Measurements from ENCODE around the gene CNTRL. TPM values are rescaled to one million over a fixed set of nuclear protein-coding genes. Genes with fewer than 3 reads are reported as not detected.

Gene CNTRL
- total RNA-seq, 1 experiment from 2014 or later = 11.6 TPM

DNA sequence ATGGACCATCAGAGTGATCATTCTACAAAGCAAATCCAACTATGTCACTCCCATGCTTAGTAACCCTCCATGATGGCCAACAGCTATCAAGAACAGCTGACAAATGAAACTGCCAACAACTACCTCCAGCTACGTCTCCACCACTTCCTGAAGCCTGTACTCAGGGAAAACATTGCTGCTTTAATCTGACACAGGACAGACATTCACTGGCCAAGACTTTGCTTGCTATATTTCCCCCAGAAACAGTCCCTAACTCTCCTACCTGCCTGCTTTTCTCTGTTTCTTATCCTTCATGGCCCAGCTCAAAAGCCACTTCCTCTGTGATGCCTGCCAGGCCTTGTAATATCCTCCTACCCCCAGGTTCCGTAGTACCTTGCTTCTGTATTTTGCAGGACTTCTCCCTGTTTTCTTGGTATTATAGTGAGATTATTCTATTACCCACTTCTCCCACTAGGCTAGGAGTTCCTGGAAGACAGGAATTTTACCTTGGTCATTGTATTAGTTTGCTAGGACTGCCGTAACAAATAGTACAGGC, 141.6 kb downstream of the CNTRL start:
- H3K4me1 Mint-ChIP-seq = peaks cover 30 to 34% of the 10 kb centered on the region in 2 experiments
- Histone ChIP-seq H3K18ac (ENCODE audit: insufficient read length, low read depth, low read length) (no peak overlapping the region), H3K4me2 (ENCODE audit: insufficient read depth, insufficient read length, low read length) (no peak overlapping the region), H4K8ac (replicated peaks; ENCODE audit: insufficient read length, low read depth, low read length) (no peak overlapping the region), H3K4ac (ENCODE audit: low read depth, low read length) (no peak overlapping the region), H2AK5ac (ENCODE audit: insufficient read length, low read length) (no peak overlapping the region), H3K9ac (ENCODE audit: extremely low read depth, insufficient read length, low read length) (no peak overlapping the region), H3K27ac (ENCODE audit: insufficient read length, low read depth, low read length) (no peak overlapping the region), H3K4me1 (ENCODE audit: insufficient read depth, low read length) (peaks cover 8% of the 10 kb centered on the region; the same call in 1 of the 2 replicates), H3K27me3 (ENCODE audit: insufficient read depth, low read length) (0 out of 2 replicates have a peak, but pooled peaks cover 2% of the 10 kb centered on the region), H2AFZ (ENCODE audit: low read length) (no peak overlapping the region), H2BK12ac (ENCODE audit: insufficient read length, low read depth, low read length) (no peak overlapping the region), H4K5ac (ENCODE audit: insufficient read length, low read depth, low read length) (no peak overlapping the region), H3K56ac (ENCODE audit: insufficient read length, low read depth, low read length) (no peak overlapping the region), H2BK20ac (ENCODE audit: low read depth, low read length, poor library complexity, severe bottlenecking) (no peak overlapping the region), H2BK5ac (ENCODE audit: insufficient read length, low read length) (no peak overlapping the region), H4K91ac (ENCODE audit: insufficient read length, low read depth, low read length) (no peak overlapping the region), H2BK120ac (ENCODE audit: low read depth, low read length, poor library complexity, severe bottlenecking) (no peak overlapping the region), H3K79me1 (ENCODE audit: insufficient read depth, low read depth, low read length, poor library complexity, severe bottlenecking) (no peaks in the 10 kb centered on the region), H4K20me1 (ENCODE audit: control insufficient read depth, insufficient read depth, insufficient read length) (no peaks in the 10 kb centered on the region), H3K23me2 (ENCODE audit: insufficient read length, low read depth, low read length, poor library complexity, severe bottlenecking) (no peaks in the 10 kb centered on the region), H3T11ph (ENCODE audit: low read length) (no peak overlapping the region), H3K23ac (ENCODE audit: insufficient read length, low read depth, low read length) (no peak overlapping the region), H2BK15ac (ENCODE audit: low read depth, low read length) (no peak overlapping the region), H3K79me2 (ENCODE audit: insufficient read depth, low read length) (no peaks in the 10 kb centered on the region), H3K14ac (ENCODE audit: insufficient read depth, low read length) (no peak overlapping the region), H3K9me3 (ENCODE audit: control insufficient read depth, low read depth, low read length) (no peaks in the 10 kb centered on the region)
- DNase-seq = no peak
- no peaks in the 10 kb centered on the region for H3K9me3 Mint-ChIP-seq
- H3K27me3 Mint-ChIP-seq (ENCODE audit: low read depth) = peaks cover 48% of the 10 kb centered on the region
- no peak for TF ChIP-seq CTCF (conservative IDR thresholded peaks at IDR 0.05)
- H3K36me3 Mint-ChIP-seq (ENCODE audit: insufficient read depth in 1 of 3, low read depth in 3 of 3) = no peaks in the 10 kb centered on the region
- no CpG with 5 or more reads among the region's 3 CpGs for WGBS (ENCODE audit: extremely low coverage, insufficient read length, low lambda C conversion rate)
- H3K27ac Mint-ChIP-seq = no peak overlapping the region
- H3K4me3 Mint-ChIP-seq = no peak overlapping the region
